ENCODE measurements around the gene RASGRP3.

Gene RASGRP3

GRCh38 chr2:33588232-33588631, 111.8 kb downstream of the RASGRP3 start:
- DNase-seq, result no peak

- DNase-seq, result no peak
Observed at GRCh38 chr2:33589444-33589843, 113.0 kb downstream of the RASGRP3 start.

- no peak for DNase-seq
Observed at GRCh38 chr2:33595385-33595784, 118.9 kb downstream of the RASGRP3 start.

- DNase-seq, result no peak
Observed at GRCh38 chr2:33597026-33597425, 120.6 kb downstream of the RASGRP3 start.

- peak; percentile 64 to 69 for DNase-seq
Observed at GRCh38 chr2:33598561-33599174, 122.2 kb downstream of the RASGRP3 start.

- peak; percentile 99 for DNase-seq
Observed at GRCh38 chr2:33599175-33599942, 122.9 kb downstream of the RASGRP3 start, which contains the start of gene FAM98A. Gene FAM98A, minus strand, starts transcription at chr2:33599299. Its CDS starts 78 bp downstream, at chr2:33599221.

GRCh38 chr2:33599943-33600192, 123.4 kb downstream of the RASGRP3 start:
- no peak for DNase-seq

GRCh38 chr2:33602201-33602830, 125.9 kb downstream of the RASGRP3 start:
- DNase-seq, result no peak

- no peak for DNase-seq
Observed at GRCh38 chr2:33603416-33603815, 127.0 kb downstream of the RASGRP3 start.

- DNase-seq, result no peak
Observed at GRCh38 chr2:33605056-33605455, 128.6 kb downstream of the RASGRP3 start.

GRCh38 chr2:33606100-33606499, 129.7 kb downstream of the RASGRP3 start:
- DNase-seq, result no peak

- no peak for DNase-seq
Observed at GRCh38 chr2:33606622-33607021, 130.2 kb downstream of the RASGRP3 start.

GRCh38 chr2:33607251-33607721, 130.8 kb downstream of the RASGRP3 start:
- no peak for DNase-seq

- DNase-seq, result no peak
Observed at GRCh38 chr2:33607905-33608304, 131.5 kb downstream of the RASGRP3 start.

GRCh38 chr2:33614190-33614589, 137.7 kb downstream of the RASGRP3 start:
- no peak for DNase-seq
